Upper lobe of left lung (tissue), 4 donors: Measurements from ENCODE around the gene ADAMTS2.

ENCODE experiments used
- CTCF ChIP-seq, 6 experiments: fragments of 450-650 bp in 4 of 6; fragments of 200-600 bp in 2 of 6; sonication (generic) in 2 of 6; IDR thresholded peaks; one replicate each; pipeline ENCODE4 v1.5.1; 2016 to 2019; ENCODE audit warnings: antibody characterized with exemption in 6 of 6
- EP300 ChIP-seq, 4 donors: sonication (generic); formaldehyde crosslinking; IDR thresholded peaks; one replicate each; pipeline ENCODE4 v1.5.1; 2017; ENCODE audit warnings: antibody characterized with exemption in 4 of 4, control low read depth in 2 of 4
- POLR2A ChIP-seq, 4 donors: fragments of 450-650 bp; IDR thresholded peaks; one replicate each; pipeline ENCODE4 v1.5.1; 2016 to 2017; ENCODE audit warnings: antibody characterized with exemption in 4 of 4, mild to moderate bottlenecking in 2 of 4
- POLR2AphosphoS5 ChIP-seq, 2 donors: sonication (generic); formaldehyde crosslinking; IDR thresholded peaks; one replicate each; pipeline ENCODE4 v1.5.1; 2017; ENCODE audit warnings: antibody characterized with exemption in 2 of 2

GRCh38 chr5:179331591-179332375 lies 13.5 kb downstream of the ADAMTS2 start:
- no peak for TF ChIP-seq POLR2AphosphoS5 (IDR thresholded peaks at IDR 0.05)
- no peak for TF ChIP-seq CTCF (IDR thresholded peaks at IDR 0.05)
- TF ChIP-seq POLR2A (IDR thresholded peaks at IDR 0.05): no peak
- no peak for TF ChIP-seq EP300 (IDR thresholded peaks at IDR 0.05)
